ENCODE data around the gene ST6GALNAC4. TPM values are rescaled to one million over a fixed set of nuclear protein-coding genes. Genes with fewer than 3 reads are reported as not detected.
A peak's percentile ranks its signal among the peaks of the same experiment; 100 is the strongest.

ST6GALNAC4 gene
- total and polyA plus RNA-seq, 9 of the 15 experiments (the other 6 are each of a cell fraction or from before 2014, with no cell fraction given): 2.6 to 43.1 (median 15.4) TPM

DNA sequence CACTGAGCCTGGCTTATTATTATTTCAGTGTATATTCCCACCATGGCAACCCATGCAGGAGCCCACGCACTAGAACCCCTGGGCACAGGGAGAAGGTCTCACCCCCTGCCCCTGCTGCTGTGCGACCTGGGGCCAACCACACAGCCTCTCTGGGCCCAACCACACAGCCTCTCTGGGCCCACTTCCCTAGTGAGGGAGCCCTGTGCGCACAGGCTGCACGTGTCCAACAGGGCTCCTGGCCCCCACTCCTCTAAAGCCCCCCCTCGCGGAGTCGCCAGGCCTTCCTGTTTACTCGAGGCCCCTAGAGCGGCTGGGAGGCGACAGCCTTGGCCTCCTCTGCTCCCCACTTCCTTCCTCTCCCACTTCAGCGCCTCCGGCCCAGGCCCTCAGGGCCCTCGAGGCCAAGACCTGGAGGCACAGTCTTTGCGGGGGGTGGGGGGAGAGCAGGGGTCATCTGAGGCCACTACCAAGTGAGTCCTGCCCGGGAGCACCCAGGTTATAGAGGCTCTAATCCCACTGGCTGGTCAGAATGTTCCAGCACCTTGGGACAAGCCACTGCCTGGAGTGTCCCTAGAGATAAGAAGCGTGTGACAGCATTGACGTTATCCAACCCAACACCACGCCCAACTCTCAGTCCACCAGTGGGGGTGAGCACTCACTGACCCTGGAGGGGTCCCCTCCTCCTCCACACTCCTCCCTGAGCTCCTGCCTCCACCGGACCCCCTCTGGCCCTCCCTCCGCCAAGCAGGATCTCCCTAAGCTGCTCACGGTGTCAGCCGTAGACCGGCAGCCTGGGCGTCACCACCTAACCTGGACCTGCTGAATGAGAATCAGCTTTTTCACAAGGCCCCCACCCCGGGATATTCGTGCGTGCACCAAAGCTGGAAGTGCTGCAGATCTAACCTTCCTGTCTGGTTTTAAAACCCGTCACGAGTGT is 54.5 kb downstream of the ST6GALNAC4 start (continued):
- TF ChIP-seq, protein P1, sequence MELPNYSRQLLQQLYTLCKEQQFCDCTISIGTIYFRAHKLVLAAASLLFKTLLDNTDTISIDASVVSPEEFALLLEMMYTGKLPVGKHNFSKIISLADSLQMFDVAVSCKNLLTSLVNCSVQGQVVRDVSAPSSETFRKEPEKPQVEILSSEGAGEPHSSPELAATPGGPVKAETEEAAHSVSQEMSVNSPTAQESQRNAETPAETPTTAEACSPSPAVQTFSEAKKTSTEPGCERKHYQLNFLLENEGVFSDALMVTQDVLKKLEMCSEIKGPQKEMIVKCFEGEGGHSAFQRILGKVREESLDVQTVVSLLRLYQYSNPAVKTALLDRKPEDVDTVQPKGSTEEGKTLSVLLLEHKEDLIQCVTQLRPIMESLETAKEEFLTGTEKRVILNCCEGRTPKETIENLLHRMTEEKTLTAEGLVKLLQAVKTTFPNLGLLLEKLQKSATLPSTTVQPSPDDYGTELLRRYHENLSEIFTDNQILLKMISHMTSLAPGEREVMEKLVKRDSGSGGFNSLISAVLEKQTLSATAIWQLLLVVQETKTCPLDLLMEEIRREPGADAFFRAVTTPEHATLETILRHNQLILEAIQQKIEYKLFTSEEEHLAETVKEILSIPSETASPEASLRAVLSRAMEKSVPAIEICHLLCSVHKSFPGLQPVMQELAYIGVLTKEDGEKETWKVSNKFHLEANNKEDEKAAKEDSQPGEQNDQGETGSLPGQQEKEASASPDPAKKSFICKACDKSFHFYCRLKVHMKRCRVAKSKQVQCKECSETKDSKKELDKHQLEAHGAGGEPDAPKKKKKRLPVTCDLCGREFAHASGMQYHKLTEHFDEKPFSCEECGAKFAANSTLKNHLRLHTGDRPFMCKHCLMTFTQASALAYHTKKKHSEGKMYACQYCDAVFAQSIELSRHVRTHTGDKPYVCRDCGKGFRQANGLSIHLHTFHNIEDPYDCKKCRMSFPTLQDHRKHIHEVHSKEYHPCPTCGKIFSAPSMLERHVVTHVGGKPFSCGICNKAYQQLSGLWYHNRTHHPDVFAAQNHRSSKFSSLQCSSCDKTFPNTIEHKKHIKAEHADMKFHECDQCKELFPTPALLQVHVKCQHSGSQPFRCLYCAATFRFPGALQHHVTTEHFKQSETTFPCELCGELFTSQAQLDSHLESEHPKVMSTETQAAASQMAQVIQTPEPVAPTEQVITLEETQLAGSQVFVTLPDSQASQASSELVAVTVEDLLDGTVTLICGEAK (IDR thresholded peaks at IDR 0.05): peak; percentile 68
- TF ChIP-seq, protein P1 (CRISPR knock-in tag; IDR thresholded peaks at IDR 0.05): no peak
- TF ChIP-seq, protein P2, sequence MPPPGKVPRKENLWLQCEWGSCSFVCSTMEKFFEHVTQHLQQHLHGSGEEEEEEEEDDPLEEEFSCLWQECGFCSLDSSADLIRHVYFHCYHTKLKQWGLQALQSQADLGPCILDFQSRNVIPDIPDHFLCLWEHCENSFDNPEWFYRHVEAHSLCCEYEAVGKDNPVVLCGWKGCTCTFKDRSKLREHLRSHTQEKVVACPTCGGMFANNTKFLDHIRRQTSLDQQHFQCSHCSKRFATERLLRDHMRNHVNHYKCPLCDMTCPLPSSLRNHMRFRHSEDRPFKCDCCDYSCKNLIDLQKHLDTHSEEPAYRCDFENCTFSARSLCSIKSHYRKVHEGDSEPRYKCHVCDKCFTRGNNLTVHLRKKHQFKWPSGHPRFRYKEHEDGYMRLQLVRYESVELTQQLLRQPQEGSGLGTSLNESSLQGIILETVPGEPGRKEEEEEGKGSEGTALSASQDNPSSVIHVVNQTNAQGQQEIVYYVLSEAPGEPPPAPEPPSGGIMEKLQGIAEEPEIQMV (tag; conservative IDR thresholded peaks at IDR 0.05; ENCODE audit: low read depth): no peak
- peak; percentile 71; the same call in 1 of the 2 replicates for TF ChIP-seq ZNF232 (CRISPR knock-in tag; IDR thresholded peaks at IDR 0.05)
